Transverse colon (tissue), 4 donors: Measurements from ENCODE around the gene NFILZ. TPM values are rescaled to one million over a fixed set of nuclear protein-coding genes. Genes with fewer than 3 reads are reported as not detected.
"Not testable (repeated sequence)": the region's sequence is repeated elsewhere in the genome, so short reads cannot be mapped to it uniquely, and the experiment has no call there.

Experiments
- DNase-seq: peaks from one replicate; pipeline ENCODE4 v3.0.0-alpha.2; 2019
- H3K27ac ChIP-seq, 4 donors: fragments of 200-600 bp; sonication (generic); 2 replicates each; pipeline ENCODE4 v1.5.1; 2016 to 2018; ENCODE audit warnings: inconsistent platforms in 4 of 4
- H3K27me3 ChIP-seq: fragments of 200-600 bp; sonication (generic); 2 replicates; pipeline ENCODE4 v1.5.1; 2017; ENCODE audit warnings: inconsistent platforms
- H3K36me3 ChIP-seq, 4 donors: fragments of 200-600 bp; sonication (generic); 2 replicates each; pipeline ENCODE4 v1.5.1; 2017 to 2019; ENCODE audit warnings: inconsistent platforms in 4 of 4
- H3K4me1 ChIP-seq, 4 donors: fragments of 200-600 bp; sonication (generic); 2 replicates each; pipeline ENCODE4 v1.5.1; 2017 to 2020; ENCODE audit warnings: inconsistent platforms in 4 of 4
- H3K4me3 ChIP-seq, 4 donors: fragments of 200-600 bp; sonication (generic); 1 replicate in 1 of 4; 2 replicates in 3 of 4; pipeline versions ENCODE4 v1.5.1 to v1.6.1; 2017 to 2019; ENCODE audit warnings: inconsistent platforms in 4 of 4
- H3K9me3 ChIP-seq, 2 donors: fragments of 200-600 bp; sonication (generic); 2 replicates each; pipeline ENCODE4 v1.5.1; 2017 to 2019; ENCODE audit warnings: inconsistent platforms in 2 of 2
- EP300 ChIP-seq: sonication (generic); formaldehyde crosslinking; IDR thresholded peaks from one replicate; pipeline ENCODE4 v1.6.1; 2017; ENCODE audit warnings: antibody characterized with exemption, low read depth
- POLR2A ChIP-seq: fragments of 450-650 bp; IDR thresholded peaks from one replicate; pipeline ENCODE4 v1.6.1; 2016; ENCODE audit warnings: antibody characterized with exemption, mild to moderate bottlenecking, moderate library complexity
- POLR2AphosphoS5 ChIP-seq, 3 donors: sonication (generic); formaldehyde crosslinking; IDR thresholded peaks; one replicate each; pipeline ENCODE4 v1.6.1; 2016; ENCODE audit warnings: antibody characterized with exemption in 3 of 3
- WGBS, 2 donors: methylation state at CpG; one replicate each; pipeline ENCODE4 v1.1.5; 2018; ENCODE audit warnings: low coverage in 1 of 2; 5-methylcytosine and 5-hydroxymethylcytosine counted together
- in situ Hi-C, 4 donors: fragments of 200-750 bp; cut with MboI; loops; one replicate each; pipeline versions ENCODE4 v1.15.0 to v1.15.1; 2017; ENCODE audit warnings: low sequenced_read_pairs in 3 of 4, low pct_ligation_motif_present in 1 of 4, low pct_unique_long_range_greater_than_20kb in 1 of 4
- intact Hi-C: fragments of 100-400 bp; cut with DNase I; formaldehyde crosslinking; loops from one replicate; pipeline ENCODE4 v1.15.1; 2023; ENCODE audit warnings: low total_unique reads
- total RNA-seq, 4 donors: library from RNA; depleted of rRNA; stranded (reverse); fragments of >200 nt; gene quantifications; one replicate each; pipeline ENCODE4 v1.1.0, GENCODE V29; 2016
- TF ChIP-seq, protein P1 (sequence below), 5 experiments: fragments of 200-600 bp in 3 of 5; fragments of 450-650 bp in 2 of 5; sonication (generic) in 3 of 5; IDR thresholded peaks; 1 replicate in 2 of 5; 2 replicates in 3 of 5; pipeline ENCODE4 v1.5.1; 2016 to 2017; ENCODE audit warnings: antibody characterized with exemption in 5 of 5, inconsistent platforms in 3 of 5, mild to moderate bottlenecking in 2 of 5, moderate library complexity in 1 of 5

NFILZ gene
- total RNA-seq, 4 donors from 2014 or later, result not detected

DNA sequence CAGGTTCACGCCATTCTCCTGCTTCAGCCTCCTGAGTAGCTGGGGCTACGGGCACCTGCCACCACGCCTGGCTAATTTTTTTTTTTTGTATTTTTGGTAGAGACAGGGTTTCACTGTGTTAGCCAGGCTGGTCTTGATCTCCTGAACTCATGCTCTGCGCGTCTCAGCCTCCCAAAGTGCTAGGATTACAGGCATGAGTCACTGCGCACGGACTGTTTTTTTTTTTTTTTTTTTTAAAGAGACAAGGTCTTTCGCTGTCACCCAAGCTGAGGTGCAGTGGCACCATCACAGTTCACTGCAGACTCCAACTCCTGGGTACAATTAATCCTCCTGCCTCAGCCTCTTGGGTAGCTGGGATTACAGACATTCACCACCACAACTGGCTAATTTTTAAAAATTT, 11.7 kb upstream of the NFILZ start:
- no peaks in the 10 kb centered on the region for H3K9me3 ChIP-seq
- H3K4me1 ChIP-seq, result no peaks in the 10 kb centered on the region
- DNase-seq, result no peak
- H3K4me3 ChIP-seq, result no peak overlapping the region
- H3K27ac ChIP-seq, result no peak overlapping the region
- in situ Hi-C loops, result no loop called here
- intact Hi-C loops, result no loop called here
- WGBS, 2 donors, result 43 to 49% methylated on average over 5 to 8 of the region's 8 CpGs
- H3K27me3 ChIP-seq, result no peaks in the 10 kb centered on the region
- no peak for TF ChIP-seq EP300
- TF ChIP-seq, protein P1, sequence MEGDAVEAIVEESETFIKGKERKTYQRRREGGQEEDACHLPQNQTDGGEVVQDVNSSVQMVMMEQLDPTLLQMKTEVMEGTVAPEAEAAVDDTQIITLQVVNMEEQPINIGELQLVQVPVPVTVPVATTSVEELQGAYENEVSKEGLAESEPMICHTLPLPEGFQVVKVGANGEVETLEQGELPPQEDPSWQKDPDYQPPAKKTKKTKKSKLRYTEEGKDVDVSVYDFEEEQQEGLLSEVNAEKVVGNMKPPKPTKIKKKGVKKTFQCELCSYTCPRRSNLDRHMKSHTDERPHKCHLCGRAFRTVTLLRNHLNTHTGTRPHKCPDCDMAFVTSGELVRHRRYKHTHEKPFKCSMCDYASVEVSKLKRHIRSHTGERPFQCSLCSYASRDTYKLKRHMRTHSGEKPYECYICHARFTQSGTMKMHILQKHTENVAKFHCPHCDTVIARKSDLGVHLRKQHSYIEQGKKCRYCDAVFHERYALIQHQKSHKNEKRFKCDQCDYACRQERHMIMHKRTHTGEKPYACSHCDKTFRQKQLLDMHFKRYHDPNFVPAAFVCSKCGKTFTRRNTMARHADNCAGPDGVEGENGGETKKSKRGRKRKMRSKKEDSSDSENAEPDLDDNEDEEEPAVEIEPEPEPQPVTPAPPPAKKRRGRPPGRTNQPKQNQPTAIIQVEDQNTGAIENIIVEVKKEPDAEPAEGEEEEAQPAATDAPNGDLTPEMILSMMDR (IDR thresholded peaks at IDR 0.05), result no peak
- no peak for TF ChIP-seq POLR2A
- TF ChIP-seq POLR2AphosphoS5 (IDR thresholded peaks at IDR 0.05), result no peak
- H3K36me3 ChIP-seq, result no peaks in the 10 kb centered on the region

DNA sequence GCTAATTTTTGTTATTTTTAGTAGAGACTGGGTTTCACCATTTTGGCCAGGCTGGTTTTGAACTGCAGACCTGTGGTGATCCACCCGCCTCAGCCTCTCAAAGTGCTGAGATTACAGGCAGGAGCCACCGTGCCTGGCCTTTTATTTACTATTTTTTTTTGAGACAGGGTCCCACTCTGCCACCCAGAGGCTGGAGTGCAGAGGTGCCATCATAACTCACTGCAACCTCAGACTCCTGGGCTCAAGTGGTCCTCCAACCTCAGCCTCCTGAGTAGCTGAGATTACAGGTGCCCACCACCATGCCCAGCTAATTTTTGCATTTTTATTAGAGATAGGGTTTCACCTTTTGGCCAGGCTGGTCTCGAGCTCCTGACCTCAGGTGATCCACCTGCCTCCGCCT, 7.5 kb upstream of the NFILZ start:
- in situ Hi-C loops, H3K4me1 ChIP-seq, intact Hi-C loops, H3K27ac ChIP-seq, DNase-seq, H3K4me3 ChIP-seq, H3K9me3 ChIP-seq, H3K27me3 ChIP-seq, H3K36me3 ChIP-seq: not testable (repeated sequence)
- 47% methylated on average over 4 of the region's 4 CpGs; no CpG with 5 or more reads in 1 of the 2 donors for WGBS, 2 donors

DNA sequence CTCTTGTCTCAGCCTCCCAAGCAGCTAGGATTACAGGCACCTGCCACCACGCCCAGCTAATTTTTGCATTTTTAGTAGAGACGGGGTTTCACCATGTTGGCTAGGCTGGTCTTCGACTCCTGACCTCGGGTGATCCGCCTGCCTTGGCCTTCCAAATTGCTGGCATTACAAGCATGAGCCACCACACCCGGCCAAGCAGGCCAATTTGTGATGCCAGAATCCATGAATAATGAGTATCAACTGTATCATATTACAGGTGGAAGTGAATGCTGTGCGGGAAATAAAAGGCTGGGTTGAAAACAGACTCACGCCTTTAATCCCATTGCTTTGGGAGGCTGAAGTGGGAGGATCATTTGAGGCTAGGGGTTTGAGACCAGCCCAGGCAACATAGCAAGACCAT, 3.6 kb upstream of the NFILZ start:
- H3K36me3 ChIP-seq, result no peaks in the 10 kb centered on the region
- H3K9me3 ChIP-seq, result no peaks in the 10 kb centered on the region
- H3K4me3 ChIP-seq, result no peak overlapping the region
- no peak for DNase-seq
- H3K27ac ChIP-seq, result no peak overlapping the region
- no peaks in the 10 kb centered on the region for H3K27me3 ChIP-seq
- H3K4me1 ChIP-seq, result peaks cover 0 to 4% (median 0%) of the 10 kb centered on the region in 4 donors
- 74 to 79% methylated on average over 7 to 8 of the region's 8 CpGs for WGBS, 2 donors
- no peak for TF ChIP-seq POLR2A
- TF ChIP-seq, protein P1 (IDR thresholded peaks at IDR 0.05), result no peak
- TF ChIP-seq POLR2AphosphoS5 (IDR thresholded peaks at IDR 0.05), result no peak
- no peak for TF ChIP-seq EP300
- intact Hi-C loops (no loop called here), in situ Hi-C loops (no loop called here)

DNA sequence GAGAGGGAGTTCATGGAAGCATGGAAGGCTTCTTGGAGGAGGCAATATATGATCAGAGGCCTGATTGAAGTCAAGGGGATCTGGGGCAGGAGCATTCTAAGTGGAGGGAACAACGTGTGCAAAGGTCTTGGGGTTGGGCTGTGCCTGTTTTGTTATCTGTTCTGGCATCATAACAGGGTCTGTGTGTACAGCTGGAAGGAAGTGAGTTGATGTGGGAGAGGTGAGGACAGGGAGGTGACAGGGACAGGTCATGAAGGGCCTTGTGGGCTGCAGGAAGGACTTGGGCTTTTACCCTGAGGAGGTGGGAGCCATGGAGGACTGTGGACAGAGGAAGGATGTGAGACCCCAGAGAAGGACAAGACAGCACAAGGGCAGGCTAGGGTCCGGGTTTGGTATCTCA, 1.2 kb upstream of the NFILZ start:
- 83 to 88% methylated on average over 2 of the region's 2 CpGs for WGBS, 2 donors
- intact Hi-C loops (no loop called here), in situ Hi-C loops (no loop called here)
- no peaks in the 10 kb centered on the region for H3K9me3 ChIP-seq
- no peaks in the 10 kb centered on the region for H3K27me3 ChIP-seq
- TF ChIP-seq EP300, result no peak
- TF ChIP-seq, protein P1 (IDR thresholded peaks at IDR 0.05), result no peak
- peaks cover 0 to 4% (median 0%) of the 10 kb centered on the region in 4 donors for H3K4me1 ChIP-seq
- no peak for DNase-seq
- no peak overlapping the region for H3K4me3 ChIP-seq
- no peaks in the 10 kb centered on the region for H3K36me3 ChIP-seq
- no peak overlapping the region for H3K27ac ChIP-seq

DNA sequence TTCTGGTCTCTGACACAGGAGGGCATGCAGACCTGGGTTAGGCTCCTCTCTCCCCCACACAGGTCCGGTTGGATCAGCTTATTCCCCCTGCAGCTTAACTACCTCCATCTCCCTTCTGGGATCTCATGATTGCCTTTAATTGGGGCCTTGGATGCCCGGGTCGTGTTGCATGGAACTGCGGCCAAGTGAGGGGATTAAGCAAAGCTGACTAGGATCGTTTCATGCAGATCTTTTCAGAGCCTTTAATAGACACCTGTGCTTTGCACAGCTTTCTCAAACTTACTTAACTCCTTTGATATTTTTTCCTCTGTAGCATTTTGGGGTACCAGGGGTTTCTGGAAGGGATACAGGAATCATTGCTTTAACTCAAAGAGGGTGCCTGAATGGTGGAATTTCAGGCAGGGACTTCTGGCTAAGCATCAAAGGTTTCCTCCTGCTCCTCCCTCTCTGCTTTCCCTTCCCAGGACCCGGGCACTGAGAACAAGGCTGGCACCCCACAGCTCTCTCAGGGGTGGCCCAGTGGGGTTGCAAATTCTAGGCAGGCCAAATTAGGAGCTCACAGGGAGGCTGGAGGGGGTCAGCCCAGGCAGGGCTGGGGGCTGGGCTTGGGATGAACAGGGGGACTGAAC, 477 bp downstream of the NFILZ start:
- intact Hi-C loops, result no loop called here
- WGBS, 2 donors, result 45% methylated on average over 6 of the region's 6 CpGs; no CpG with 5 or more reads in 1 of the 2 donors
- H3K9me3 ChIP-seq, result no peaks in the 10 kb centered on the region
- H3K27me3 ChIP-seq, result no peaks in the 10 kb centered on the region
- H3K4me1 ChIP-seq, result peaks cover 0 to 4% (median 0%) of the 10 kb centered on the region in 4 donors
- no peaks in the 10 kb centered on the region for H3K36me3 ChIP-seq
- no peak overlapping the region for H3K4me3 ChIP-seq
- DNase-seq, result no peak
- peak overlapping the region; percentile 43 to 67 (median 50) for H3K27ac ChIP-seq
- in situ Hi-C loops, result no loop called here
- TF ChIP-seq, protein P1 (IDR thresholded peaks at IDR 0.05), result no peak
- TF ChIP-seq EP300 (no peak), POLR2A (no peak), POLR2AphosphoS5 (IDR thresholded peaks at IDR 0.05) (no peak)
